Measurements from ENCODE around the gene INTS7.

Gene INTS7

DNA sequence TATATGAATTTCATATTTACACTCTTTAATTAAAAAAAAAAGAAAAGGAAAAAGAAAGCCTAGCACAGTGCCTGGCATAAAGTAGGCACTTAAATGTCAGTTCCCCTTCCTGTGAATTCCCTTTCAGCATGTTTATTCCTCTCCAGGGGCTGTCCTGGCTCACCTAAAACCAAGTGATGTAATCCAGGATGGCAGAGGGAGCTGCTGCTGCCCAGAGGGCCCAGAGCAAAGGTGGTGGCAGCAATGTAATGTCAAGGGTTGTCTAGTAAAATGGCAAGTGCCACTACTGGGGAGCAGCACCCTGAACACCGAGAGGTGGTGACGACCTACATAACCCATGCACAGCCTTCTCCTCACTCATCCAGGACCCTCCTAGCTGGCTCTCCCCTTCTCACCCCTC lies 126.4 kb downstream of the INTS7 start:
- DNase-seq (ENCODE audit: low read depth in 2 of 2), result no peak

DNA sequence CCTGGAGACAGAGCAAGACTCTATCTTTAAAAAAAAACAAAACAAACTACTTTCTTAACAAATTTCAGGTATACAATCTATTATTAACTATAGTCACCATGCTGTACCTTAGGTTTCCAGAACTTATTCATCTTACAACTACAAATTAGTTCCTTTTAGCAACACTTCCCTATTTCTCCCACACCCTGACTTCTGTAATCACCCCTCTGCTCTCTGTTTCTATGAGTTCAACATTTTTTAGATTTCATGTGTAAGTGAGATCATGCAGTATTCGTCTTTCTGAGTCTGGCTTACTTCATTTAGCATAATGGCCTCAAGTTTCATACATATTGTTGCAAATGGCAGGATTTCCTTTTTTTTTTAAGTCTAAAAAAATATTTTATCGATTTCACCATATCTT lies 126.9 kb downstream of the INTS7 start:
- no peak for DNase-seq (ENCODE audit: low read depth in 2 of 2)

DNA sequence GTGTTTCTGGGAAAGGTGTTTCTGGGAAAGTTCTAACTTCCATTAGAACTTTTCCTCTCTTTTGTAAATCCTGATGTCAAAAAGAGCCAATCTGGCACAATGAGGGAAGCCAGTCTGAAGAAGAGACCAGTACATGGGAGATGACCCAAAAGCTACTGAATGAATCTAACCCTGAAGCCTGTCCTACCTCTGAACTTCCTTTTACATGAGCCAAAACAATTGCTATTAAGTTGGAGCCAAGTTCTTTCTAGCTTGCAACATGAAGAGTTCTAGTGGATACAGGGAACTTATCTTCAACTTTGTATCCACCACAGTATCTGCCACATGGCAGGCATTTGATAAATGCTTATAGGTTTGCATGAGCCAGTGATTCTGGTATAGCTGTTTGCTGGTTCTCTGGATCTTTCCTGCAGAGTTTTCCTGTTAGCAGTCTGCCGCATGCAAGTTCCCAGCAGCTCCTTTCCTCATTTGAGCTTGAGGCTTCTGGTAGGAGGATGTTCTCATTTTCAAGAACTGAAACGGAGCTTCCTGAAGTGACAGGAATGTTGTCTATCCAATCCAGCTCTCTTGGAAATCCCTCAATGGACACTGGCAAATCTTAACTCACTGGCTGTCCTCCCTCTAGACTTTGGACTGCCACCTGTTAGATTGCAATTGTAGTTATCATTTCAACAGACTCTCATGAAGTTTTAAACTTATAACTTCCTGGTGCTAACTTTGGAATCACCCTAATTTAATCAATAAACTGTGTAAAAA lies 131.7 kb downstream of the INTS7 start:
- DNase-seq (ENCODE audit: low read depth in 2 of 2), result no peak

DNA sequence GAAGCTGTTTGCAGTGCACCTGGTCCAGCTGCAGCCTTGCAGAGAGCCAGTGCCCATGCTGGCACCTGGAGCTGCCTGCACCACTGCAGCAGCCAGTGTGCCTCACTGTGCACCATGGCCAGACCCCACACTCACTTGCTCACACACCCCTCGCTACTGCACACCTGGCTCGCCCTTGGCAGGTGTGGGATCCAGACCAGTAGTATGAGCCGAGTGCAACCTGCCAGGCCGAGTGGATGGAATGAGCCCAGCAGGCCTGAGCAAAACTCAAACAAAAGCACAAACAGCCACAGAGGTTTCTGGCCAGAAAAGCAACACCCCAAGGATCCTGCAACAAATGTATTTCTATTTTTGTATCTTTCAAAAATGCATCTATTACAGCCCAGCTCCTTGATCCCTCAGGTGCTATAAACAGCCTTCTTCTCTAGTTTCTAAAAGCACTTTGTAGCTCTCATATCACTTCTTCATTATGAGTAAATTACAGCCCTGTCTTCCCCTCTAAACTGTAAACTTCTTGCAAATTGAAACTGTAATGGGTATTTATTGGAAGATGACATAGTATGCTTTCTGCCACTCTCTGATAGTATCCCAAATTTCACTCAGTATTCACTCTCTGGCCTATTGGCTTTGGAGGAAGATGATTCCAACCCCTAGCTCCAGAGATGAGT lies 132.6 kb downstream of the INTS7 start:
- DNase-seq (ENCODE audit: low read depth in 2 of 2), result no peak

DNA sequence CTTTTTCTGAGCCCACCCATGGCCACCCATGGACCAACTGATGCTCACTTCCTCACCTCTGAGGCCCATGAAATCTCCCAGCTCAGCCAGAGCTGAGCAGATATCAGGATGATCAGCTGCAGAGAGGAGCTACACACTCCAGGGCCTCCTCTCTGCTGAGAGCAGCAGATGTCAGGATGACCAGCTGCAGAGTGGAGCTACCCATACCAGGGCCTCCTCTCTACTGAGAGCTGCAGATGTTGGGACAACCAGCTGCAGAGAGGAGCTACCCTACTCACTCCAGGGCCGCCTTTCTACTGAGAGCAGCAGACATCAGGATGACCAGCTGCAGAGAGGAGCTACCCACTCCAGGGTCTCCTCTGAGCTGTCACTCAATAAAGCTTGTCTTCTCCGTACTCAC lies 133.4 kb downstream of the INTS7 start:
- no peak for DNase-seq (ENCODE audit: low read depth in 2 of 2)

DNA sequence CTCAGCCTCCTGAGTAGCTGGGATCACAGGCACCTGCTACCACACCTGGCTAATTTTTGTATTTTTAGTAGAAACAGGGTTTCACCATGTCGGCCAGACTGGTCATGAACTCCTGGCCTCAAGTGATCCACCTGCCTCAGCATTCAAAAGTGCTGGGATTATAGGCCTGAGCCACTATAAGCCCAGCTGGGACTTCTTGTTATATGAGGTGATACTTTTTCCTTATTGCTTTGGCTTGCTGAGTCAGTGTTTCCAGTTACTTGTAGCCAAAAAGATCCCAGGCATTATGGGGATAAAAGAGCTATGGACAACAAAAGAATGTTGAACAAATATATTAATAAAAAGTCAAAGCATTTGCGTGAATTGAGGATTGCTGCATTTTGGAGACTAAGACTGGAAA lies 134.9 kb downstream of the INTS7 start:
- no peak for DNase-seq (ENCODE audit: low read depth in 2 of 2)

DNA sequence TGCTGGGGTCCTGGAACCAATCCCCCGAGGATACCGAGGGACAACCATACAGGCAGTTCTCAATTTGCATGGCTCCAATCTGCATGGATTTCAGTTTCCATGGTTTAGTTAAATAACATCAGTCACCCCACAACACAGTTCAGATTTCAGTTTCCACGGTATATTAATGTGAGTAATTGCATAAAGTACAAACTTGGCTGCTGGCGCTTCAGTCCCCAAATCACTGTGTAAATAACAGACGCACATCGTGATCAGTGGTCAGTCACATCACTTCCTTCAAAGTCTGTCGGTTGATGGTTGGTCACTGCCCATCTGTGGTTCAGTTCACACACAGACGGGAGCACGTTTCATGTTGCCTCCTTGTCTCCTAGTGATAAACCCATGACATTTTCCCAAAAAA lies 138.4 kb downstream of the INTS7 start:
- no peak for DNase-seq (ENCODE audit: low read depth in 2 of 2)

DNA sequence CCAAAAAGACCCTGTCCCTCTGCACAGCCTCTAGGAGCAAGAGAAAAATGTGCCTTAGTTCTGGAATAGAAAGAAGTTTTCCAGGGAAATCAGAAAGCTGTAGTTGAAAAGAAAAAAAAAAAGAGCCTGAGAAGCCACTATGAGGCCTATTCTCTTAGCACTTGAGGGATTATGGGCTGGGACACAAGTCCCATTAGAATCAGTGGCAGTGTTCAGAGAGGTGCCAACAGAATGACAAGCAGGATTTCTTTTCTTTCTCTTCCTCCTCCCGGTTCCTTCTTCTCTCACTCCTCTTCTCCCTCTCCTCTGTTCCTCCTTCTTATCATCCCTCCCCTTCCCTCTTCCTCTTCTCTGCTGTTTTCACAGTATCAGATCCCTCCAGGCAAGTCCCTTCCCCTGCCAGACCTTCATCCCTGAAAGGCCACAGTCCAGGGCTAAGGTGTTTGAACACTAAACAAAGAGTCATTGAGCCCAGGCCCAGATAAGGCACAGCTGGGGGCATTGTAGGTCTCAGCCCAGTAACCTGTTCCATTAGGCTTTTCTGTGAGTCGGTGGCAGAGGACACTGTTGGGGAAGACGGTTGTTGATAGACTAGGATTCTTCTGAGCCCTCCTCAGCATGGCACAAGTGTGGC lies 140.1 kb downstream of the INTS7 start:
- DNase-seq (ENCODE audit: low read depth in 2 of 2), result no peak

DNA sequence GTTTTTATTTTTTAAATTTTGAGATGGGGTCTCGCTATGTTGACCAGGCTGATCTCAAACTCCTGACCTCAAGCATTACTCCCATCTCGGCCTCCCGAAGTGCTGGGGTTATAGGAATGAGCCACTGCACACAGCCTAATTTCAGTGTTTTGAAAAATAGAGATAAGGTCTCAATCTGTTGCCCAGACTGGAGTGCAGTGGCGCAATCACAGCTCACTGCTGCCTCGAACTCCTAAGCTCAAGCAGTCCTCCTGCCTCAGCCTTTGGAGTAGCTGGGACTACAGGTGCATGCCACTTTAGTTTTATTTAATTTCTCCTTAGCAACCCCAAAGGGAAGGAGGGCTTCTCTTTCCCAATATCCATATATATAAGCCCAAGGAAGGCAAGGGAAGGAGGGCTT lies 141.0 kb downstream of the INTS7 start:
- no peak for DNase-seq (ENCODE audit: low read depth in 2 of 2)

DNA sequence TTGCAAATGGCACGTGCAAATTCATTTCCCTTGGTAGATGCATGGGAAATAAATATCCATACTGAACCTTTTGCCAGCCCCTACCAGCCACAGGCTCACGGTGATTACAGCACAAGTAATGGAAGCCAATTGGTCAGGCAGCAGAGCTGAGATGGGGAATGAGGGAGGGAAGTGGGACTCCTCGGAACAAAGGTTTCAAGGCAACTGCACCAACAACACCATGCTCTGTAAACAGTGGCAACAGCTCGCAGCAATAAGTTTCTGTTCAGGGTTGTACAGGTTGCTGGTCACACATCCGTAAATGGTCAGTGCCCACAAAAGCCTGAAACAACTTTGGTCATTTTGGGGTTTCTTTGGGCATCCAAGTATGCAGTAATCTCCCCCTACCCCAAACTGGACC lies 142.1 kb downstream of the INTS7 start:
- DNase-seq (ENCODE audit: low read depth in 2 of 2), result no peak

DNA sequence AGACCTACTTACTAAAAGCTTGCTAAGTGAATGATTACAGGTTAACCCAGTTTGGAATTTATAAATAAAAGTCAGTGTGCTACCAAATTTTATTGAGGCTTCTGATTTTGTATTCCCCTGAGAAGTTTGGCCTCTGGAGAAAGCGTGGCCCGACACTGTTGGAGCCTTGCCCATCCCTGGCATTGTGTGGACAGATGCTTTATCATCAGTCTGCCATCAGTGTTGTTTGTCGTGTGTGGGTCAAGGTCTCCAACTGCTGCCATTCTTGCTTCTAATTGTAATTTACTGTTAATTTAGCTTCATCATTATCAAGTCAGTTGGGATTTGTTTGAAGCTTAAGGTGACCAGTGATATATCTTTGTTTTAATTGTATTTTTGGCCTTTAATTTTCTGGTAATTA lies 142.8 kb downstream of the INTS7 start:
- no peak for DNase-seq (ENCODE audit: low read depth in 2 of 2)

DNA sequence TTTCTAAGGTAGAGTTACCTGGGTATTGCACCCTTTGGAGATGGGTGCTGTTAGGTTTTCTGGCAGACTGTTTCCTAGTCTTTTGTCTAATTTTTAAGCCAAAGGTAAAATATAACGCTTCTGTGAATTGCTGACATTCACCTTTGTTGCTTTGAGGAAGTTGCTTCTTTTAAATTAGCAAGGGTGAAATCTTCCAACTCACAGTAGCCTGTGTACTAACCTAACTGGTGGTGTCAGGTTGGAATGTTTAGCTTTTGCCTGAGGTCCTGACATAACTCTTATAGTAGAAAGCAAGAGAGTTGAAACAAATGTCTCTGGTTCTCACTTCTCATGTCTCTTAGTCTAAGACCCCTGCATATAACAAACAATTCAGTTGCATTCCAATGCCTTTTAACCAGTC lies 143.6 kb downstream of the INTS7 start:
- DNase-seq (ENCODE audit: low read depth in 2 of 2), result no peak

All from stimulated activated CD8-positive, alpha-beta memory T cell treated with anti-CD3 and anti-CD28 coated beads, Interleukin-15, amount 100 ng/mL, for 48 hours (primary cell).